Measurements from ENCODE around the gene EVI5L. TPM values are rescaled to one million over a fixed set of nuclear protein-coding genes. Genes with fewer than 3 reads are reported as not detected.

EVI5L gene
- total and polyA plus RNA-seq, 2 of the 4 experiments (the other 2 are of a cell fraction): 12.7 to 14.6 TPM

DNA sequence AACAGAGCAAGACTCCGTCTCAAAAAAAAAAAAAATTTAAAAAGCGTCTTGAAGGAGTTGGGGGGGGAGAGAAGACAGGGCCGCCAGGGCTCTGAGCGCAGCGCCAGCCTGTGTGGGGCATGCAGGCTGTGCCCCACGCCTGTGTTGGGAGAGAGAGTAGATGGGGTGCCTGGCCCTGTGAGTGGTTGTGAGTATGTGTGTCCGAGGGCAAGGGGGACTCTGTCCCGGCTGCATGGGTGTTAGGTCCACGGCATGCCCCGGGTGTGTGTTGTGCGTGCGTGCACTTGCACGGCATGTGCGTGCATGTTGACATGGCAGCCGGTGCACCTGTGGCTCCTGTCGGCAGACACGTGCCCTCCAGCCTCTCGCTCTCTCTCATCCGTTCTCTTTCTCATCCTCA, 77.1 kb downstream of the EVI5L start:
- Histone ChIP-seq H3K4me1 (ENCODE audit: control insufficient read depth, insufficient read depth, low read length) (peaks cover 10% of the 10 kb centered on the region), H2AK5ac (ENCODE audit: low read depth, low read length) (no peak overlapping the region), H3K4ac (ENCODE audit: low read depth, low read length) (no peak overlapping the region), H3K4me2 (ENCODE audit: low read depth, low read length) (no peak overlapping the region), H3K79me1 (ENCODE audit: low read depth in 1 of 2, low read length in 2 of 2) (peaks cover 14 to 49% of the 10 kb centered on the region in 2 experiments; a peak in 3 of 4 replicates), H4K5ac (ENCODE audit: low read depth, low read length) (no peak overlapping the region), H3K36me3 (ENCODE audit: control insufficient read depth, insufficient read depth, low read length) (peaks cover 28% of the 10 kb centered on the region), H3K27ac (ENCODE audit: insufficient read depth, low read length) (no peak overlapping the region), H2BK120ac (ENCODE audit: low read depth, low read length) (no peak overlapping the region), H2BK5ac (ENCODE audit: low read depth, low read length, poor library complexity, severe bottlenecking) (no peak overlapping the region), H3K14ac (replicated peaks; ENCODE audit: low read depth, low read length) (no peak overlapping the region), H2AFZ (replicated peaks; ENCODE audit: low read length, poor library complexity) (no peak overlapping the region), H3K18ac (ENCODE audit: low read depth, low read length) (no peak overlapping the region), H3K27me3 (ENCODE audit: control insufficient read depth, insufficient read depth, low read length) (no peaks in the 10 kb centered on the region), H4K91ac (ENCODE audit: insufficient read depth, low read depth, low read length) (no peak overlapping the region), H3K9me1 (ENCODE audit: insufficient read depth, low read length) (peaks cover 8% of the 10 kb centered on the region), H4K20me1 (ENCODE audit: insufficient read depth, low read length) (peaks cover 50% of the 10 kb centered on the region), H2BK20ac (ENCODE audit: low read depth, low read length) (no peak overlapping the region), H3K56ac (ENCODE audit: extremely low read depth, insufficient read depth, low read length) (no peak overlapping the region), H3K9me3 (ENCODE audit: control insufficient read depth, insufficient read depth, low read length) (no peaks in the 10 kb centered on the region), H3K23ac (ENCODE audit: low read depth, low read length) (no peak overlapping the region), H2AK9ac (replicated peaks; ENCODE audit: low read depth, low read length, poor library complexity) (no peak overlapping the region), H3K9ac (ENCODE audit: low read depth, low read length) (no peak overlapping the region), H3K4me3 (ENCODE audit: insufficient read depth, low read depth, low read length) (no peak overlapping the region), H4K8ac (ENCODE audit: low read depth in 2 of 2, low read length in 2 of 2) (no peak overlapping the region), H2BK15ac (ENCODE audit: low read depth, low read length) (no peak overlapping the region)
- POLR2A ChIA-PET (ENCODE audit: unreplicated experiment): no interaction called here
- CTCF ChIA-PET: no interaction called here
- 96% methylated on average over 18 of the region's 19 CpGs; no CpG with 5 or more reads in 1 of the 2 experiments for WGBS, 2 experiments (ENCODE audit: extremely low coverage in 2 of 2, insufficient read length in 1 of 2)
- ATAC-seq (ENCODE audit: low read depth): no peak
- no TSS peak for BruUV-seq (replicated peaks)
- TF ChIP-seq BHLHE40 (IDR thresholded peaks at IDR 0.05; ENCODE audit: low read depth, low read length): no peak
- TF ChIP-seq FOS (IDR thresholded peaks at IDR 0.05; ENCODE audit: low read depth, low read length): no peak
- TF ChIP-seq POLR2A (IDR thresholded peaks at IDR 0.05; ENCODE audit: low read depth, low read length): no peak
- dilution Hi-C loops (cut with HindIII; ENCODE audit: low sequenced_read_pairs, unreplicated experiment): no loop called here
- intact Hi-C loops (cut with micrococcal nuclease): no loop called here
- in situ Hi-C loops (cut with MboI; ENCODE audit: low sequenced_read_pairs): no loop called here
- no peak for DNase-seq
